ENCODE results near the gene SNRPA. TPM values are rescaled to one million over a fixed set of nuclear protein-coding genes. Genes with fewer than 3 reads are reported as not detected.

Gene SNRPA
- total RNA-seq, 1 experiment from 2014 or later: 147 TPM

- intact Hi-C loops (cut with micrococcal nuclease; ENCODE audit: unreplicated experiment): no loop called here
- Histone ChIP-seq H4K20me1 (ENCODE audit: insufficient read depth) (no peaks in the 10 kb centered on the region), H3K9me2 (ENCODE audit: insufficient read depth) (no peaks in the 10 kb centered on the region), H3K36me3 (ENCODE audit: low read depth) (0 out of 2 replicates have a peak, but pooled peaks cover 5% of the 10 kb centered on the region), H3K9me3 (ENCODE audit: insufficient read depth, low read depth) (no peaks in the 10 kb centered on the region), H3K4me3 (no peak overlapping the region), H3K27ac (no peak overlapping the region), H3K27me3 (ENCODE audit: insufficient read depth, low read depth) (no peaks in the 10 kb centered on the region), H3K4me2 (no peak overlapping the region), H3K4me1 (replicated peaks; ENCODE audit: insufficient read depth) (no peaks in the 10 kb centered on the region), H2AFZ (no peak overlapping the region), H3F3A (ENCODE audit: insufficient read depth, low read depth) (no peaks in the 10 kb centered on the region), H3K79me2 (ENCODE audit: low read depth) (no peaks in the 10 kb centered on the region)
- TF ChIP-seq CTCF (conservative IDR thresholded peaks at IDR 0.05) (no peak), EZH2 (IDR thresholded peaks at IDR 0.05; ENCODE audit: low read depth) (no peak)
- BruUV-seq (replicated peaks): no TSS peak
- DNase-seq: no peak
- POLR2A ChIA-PET (ENCODE audit: unreplicated experiment): interaction anchor here (0.7 kb wide), 1 partner anchor 463 kb away, joined by 5 read pairs; no protein-coding TSS in a partner anchor
- CTCF ChIA-PET: no interaction called here
Measured at GRCh38 chr19:40705950-40706619, 44.9 kb upstream of the SNRPA start.

- Histone ChIP-seq H3K4me3 (no peak overlapping the region), H3K4me1 (replicated peaks; ENCODE audit: insufficient read depth) (no peaks in the 10 kb centered on the region), H3K4me2 (no peak overlapping the region), H3K36me3 (ENCODE audit: low read depth) (0 out of 2 replicates have a peak, but pooled peaks cover 8% of the 10 kb centered on the region), H4K20me1 (ENCODE audit: insufficient read depth) (no peaks in the 10 kb centered on the region), H3K79me2 (ENCODE audit: low read depth) (no peaks in the 10 kb centered on the region), H2AFZ (no peak overlapping the region), H3F3A (ENCODE audit: insufficient read depth, low read depth) (no peaks in the 10 kb centered on the region), H3K9me2 (ENCODE audit: insufficient read depth) (no peaks in the 10 kb centered on the region), H3K27me3 (ENCODE audit: insufficient read depth, low read depth) (no peaks in the 10 kb centered on the region), H3K9me3 (ENCODE audit: insufficient read depth, low read depth) (no peaks in the 10 kb centered on the region), H3K27ac (no peak overlapping the region)
- DNase-seq: no peak
- TF ChIP-seq EZH2 (IDR thresholded peaks at IDR 0.05; ENCODE audit: low read depth) (no peak), CTCF (conservative IDR thresholded peaks at IDR 0.05) (no peak)
- ChIA-PET CTCF (no interaction called here), POLR2A (ENCODE audit: unreplicated experiment) (no interaction called here)
- no TSS peak for BruUV-seq (replicated peaks)
- intact Hi-C loops (cut with micrococcal nuclease; ENCODE audit: unreplicated experiment): no loop called here
Measured at GRCh38 chr19:40707615-40708014, 43.4 kb upstream of the SNRPA start.

GRCh38 chr19:40709817-40710216, 41.2 kb upstream of the SNRPA start:
- TF ChIP-seq EZH2 (IDR thresholded peaks at IDR 0.05; ENCODE audit: low read depth): no peak
- TF ChIP-seq CTCF (conservative IDR thresholded peaks at IDR 0.05): no peak
- Histone ChIP-seq H3K27me3 (ENCODE audit: insufficient read depth, low read depth) (no peaks in the 10 kb centered on the region), H3K9me2 (ENCODE audit: insufficient read depth) (no peaks in the 10 kb centered on the region), H4K20me1 (ENCODE audit: insufficient read depth) (no peaks in the 10 kb centered on the region), H3K9me3 (ENCODE audit: insufficient read depth, low read depth) (no peaks in the 10 kb centered on the region), H3K4me3 (no peak overlapping the region), H3K27ac (no peak overlapping the region), H2AFZ (no peak overlapping the region), H3F3A (ENCODE audit: insufficient read depth, low read depth) (no peaks in the 10 kb centered on the region), H3K4me1 (replicated peaks; ENCODE audit: insufficient read depth) (peaks cover 6% of the 10 kb centered on the region; the same call in 1 of the 2 replicates), H3K4me2 (no peak overlapping the region), H3K79me2 (ENCODE audit: low read depth) (no peaks in the 10 kb centered on the region), H3K36me3 (ENCODE audit: low read depth) (0 out of 2 replicates have a peak, but pooled peaks cover 11% of the 10 kb centered on the region)
- BruUV-seq (replicated peaks): no TSS peak
- CTCF ChIA-PET: no interaction called here
- DNase-seq: no peak
- intact Hi-C loops (cut with micrococcal nuclease; ENCODE audit: unreplicated experiment): no loop called here
- POLR2A ChIA-PET (ENCODE audit: unreplicated experiment): no interaction called here
